Mesodermal cell (in vitro differentiated cells): ENCODE measurements around the gene PHACTR1.

Experiments used
- H3K27ac ChIP-seq: 2 replicates; pipeline ENCODE4 v1.7.0; 2013; ENCODE audit warnings: mild to moderate bottlenecking, low read depth, low read length, moderate library complexity; ENCODE audit not compliant: severe bottlenecking
- H3K36me3 ChIP-seq: 2 replicates; pipeline ENCODE4 v1.7.1; 2013; ENCODE audit warnings: mild to moderate bottlenecking, low read length, moderate library complexity; ENCODE audit not compliant: control insufficient read depth, insufficient read depth
- H3K4me1 ChIP-seq: one replicate; pipeline ENCODE4 v1.7.1; 2013; ENCODE audit warnings: mild to moderate bottlenecking, low read length; ENCODE audit not compliant: insufficient read depth, control insufficient read depth, poor library complexity, severe bottlenecking
- H3K4me3 ChIP-seq: 2 replicates; pipeline ENCODE4 v1.7.0; 2013; ENCODE audit warnings: low read length, control low read depth, mild to moderate bottlenecking; ENCODE audit not compliant: insufficient read depth, poor library complexity, severe bottlenecking; ENCODE audit errors: extremely low read depth
- H3K9me3 ChIP-seq: 2 replicates; pipeline ENCODE4 v1.7.1; 2013; ENCODE audit warnings: mild to moderate bottlenecking, low read length, moderate library complexity; ENCODE audit not compliant: control insufficient read depth
- WGBS, 2 experiments: methylation state at CpG; one replicate each; pipeline ENCODE4 v1.1.5; 2013; ENCODE audit warnings: missing lambda C conversion rate in 2 of 2; ENCODE audit not compliant: insufficient coverage in 2 of 2; 5-methylcytosine and 5-hydroxymethylcytosine counted together

The PHACTR1 gene

DNA sequence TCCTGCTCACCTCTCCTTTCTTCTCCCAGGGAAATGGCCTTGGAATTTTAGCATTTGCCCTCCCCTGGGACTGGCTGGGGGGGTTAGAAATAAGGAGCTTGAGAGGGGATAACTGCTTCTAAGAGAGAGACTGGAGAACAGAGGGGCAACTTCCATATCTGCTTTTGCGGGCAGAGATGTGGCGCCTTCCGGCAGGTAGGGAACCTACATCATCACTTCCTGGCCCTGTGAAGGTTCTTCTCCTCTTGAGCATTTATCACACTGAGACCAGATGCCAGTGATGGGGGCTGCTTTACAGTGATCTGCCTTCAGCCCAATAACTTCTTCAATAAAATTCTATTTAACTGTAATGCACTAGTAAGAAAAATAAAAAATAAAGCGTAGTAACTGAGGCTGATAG lies 563.7 kb downstream of the PHACTR1 start:
- Histone ChIP-seq H3K36me3 (peaks cover 11% of the 10 kb centered on the region), H3K4me3 (no peak overlapping the region), H3K27ac (no peak overlapping the region), H3K9me3 (no peaks in the 10 kb centered on the region), H3K4me1 (peaks cover 2% of the 10 kb centered on the region)
- WGBS, 2 experiments: 85% methylated on average over 3 of the region's 4 CpGs; no CpG with 5 or more reads in 1 of the 2 experiments

DNA sequence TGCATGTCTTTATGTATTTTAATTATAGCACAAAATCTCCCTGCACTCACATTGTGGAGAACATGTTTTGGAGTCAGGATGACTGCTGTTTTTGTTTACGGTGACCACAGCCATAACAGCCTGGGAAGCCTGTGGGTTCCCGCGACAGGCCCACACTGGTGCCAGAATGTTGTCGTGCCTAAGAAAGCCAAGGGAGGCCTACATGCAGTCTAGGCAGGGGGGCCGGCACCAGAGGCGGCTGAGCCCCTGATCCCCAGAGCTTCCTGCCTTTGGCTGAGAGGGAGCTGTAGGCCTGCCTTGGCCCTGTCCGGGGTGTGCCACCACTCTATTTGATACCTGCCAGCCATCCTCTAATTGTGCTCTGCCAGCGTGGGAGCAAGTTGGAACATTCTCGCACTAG lies 565.1 kb downstream of the PHACTR1 start:
- H3K4me3 ChIP-seq: no peak overlapping the region
- peaks cover 17% of the 10 kb centered on the region for H3K36me3 ChIP-seq
- peaks cover 2% of the 10 kb centered on the region for H3K4me1 ChIP-seq
- no peaks in the 10 kb centered on the region for H3K9me3 ChIP-seq
- H3K27ac ChIP-seq: no peak overlapping the region
- WGBS, 2 experiments: 85 to 94% methylated on average over 8 to 9 of the region's 9 CpGs

DNA sequence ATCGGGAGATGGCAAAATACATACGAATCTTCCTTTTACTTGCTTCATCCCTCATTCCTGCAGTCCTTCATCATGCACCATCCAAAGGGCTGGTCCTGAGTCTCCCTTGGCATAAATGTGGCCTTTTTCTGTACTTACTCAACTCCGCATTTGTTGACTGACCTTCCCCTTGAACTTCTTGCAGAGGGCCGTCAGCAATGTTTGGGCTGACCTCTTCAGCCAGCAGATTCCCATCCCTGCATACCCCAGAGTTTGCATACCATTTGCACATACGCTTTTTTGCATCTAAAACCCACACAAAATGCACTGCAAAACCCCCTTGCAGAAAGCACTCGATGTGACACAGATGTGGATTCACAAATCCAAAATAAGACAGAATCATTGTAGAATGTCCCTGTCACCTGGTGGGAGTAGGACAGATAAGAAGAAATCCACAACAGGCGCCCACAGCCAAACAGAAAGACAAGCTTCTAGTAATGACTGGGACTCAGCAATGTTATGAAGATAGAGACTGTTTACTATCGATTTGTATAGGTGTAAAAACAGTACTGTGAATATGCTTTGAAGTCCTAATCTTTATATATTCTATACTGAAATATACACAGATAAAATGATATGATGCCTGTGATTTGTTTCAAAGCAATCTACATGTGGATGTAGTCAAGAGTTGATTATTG lies 566.0 kb downstream of the PHACTR1 start:
- Histone ChIP-seq H3K4me3 (no peak overlapping the region), H3K36me3 (peaks cover 26% of the 10 kb centered on the region), H3K9me3 (peaks cover 6% of the 10 kb centered on the region), H3K27ac (no peak overlapping the region), H3K4me1 (peaks cover 2% of the 10 kb centered on the region)
- WGBS, 2 experiments: 95 to 96% methylated on average over 5 to 6 of the region's 8 CpGs

DNA sequence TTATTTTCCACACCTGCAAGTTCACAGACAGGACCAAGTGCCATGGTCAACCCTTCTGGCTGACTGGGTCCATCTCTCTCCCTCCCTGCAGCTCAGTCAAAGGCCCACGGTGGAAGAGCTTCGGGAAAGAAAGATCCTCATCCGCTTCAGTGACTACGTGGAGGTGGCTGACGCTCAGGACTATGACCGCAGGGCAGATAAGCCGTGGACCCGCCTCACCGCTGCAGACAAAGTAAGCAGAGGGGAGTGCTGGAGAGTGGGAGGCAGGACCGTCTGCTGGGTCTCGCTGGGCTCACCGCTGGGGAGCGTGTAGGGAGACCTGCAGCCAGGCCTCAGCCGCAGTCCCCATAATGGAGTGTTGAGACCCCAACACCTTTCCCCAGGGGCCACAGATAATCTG lies 566.8 kb downstream of the PHACTR1 start:
- 95 to 100% methylated on average over 12 to 14 of the region's 14 CpGs for WGBS, 2 experiments
- peaks cover 34% of the 10 kb centered on the region for H3K36me3 ChIP-seq
- peaks cover 12% of the 10 kb centered on the region for H3K9me3 ChIP-seq
- no peak overlapping the region for H3K27ac ChIP-seq
- peaks cover 2% of the 10 kb centered on the region for H3K4me1 ChIP-seq
- H3K4me3 ChIP-seq: no peak overlapping the region

DNA sequence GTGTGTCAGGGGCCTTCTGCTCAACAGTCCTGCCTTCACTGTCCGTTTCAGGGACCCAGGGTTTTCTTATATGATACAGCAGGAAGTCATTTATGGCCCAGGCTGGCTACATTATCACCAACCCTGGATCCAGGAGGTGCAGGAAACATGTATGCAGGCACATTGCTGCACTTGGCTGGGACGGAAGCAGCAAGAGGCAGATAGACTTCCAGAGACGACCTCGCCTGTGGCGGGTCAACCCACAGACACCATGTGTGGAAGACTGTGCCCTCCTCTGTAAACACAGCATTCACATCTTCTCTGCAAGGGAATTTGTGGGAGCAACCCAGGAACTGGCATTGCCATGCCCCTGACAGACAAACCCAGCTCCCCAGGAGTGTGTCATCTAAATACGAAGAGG lies 568.1 kb downstream of the PHACTR1 start:
- Histone ChIP-seq H3K4me1 (peaks cover 2% of the 10 kb centered on the region), H3K9me3 (peaks cover 18% of the 10 kb centered on the region), H3K27ac (no peak overlapping the region), H3K4me3 (no peak overlapping the region), H3K36me3 (peaks cover 46% of the 10 kb centered on the region)
- WGBS, 2 experiments: 84 to 87% methylated on average over 5 of the region's 6 CpGs

DNA sequence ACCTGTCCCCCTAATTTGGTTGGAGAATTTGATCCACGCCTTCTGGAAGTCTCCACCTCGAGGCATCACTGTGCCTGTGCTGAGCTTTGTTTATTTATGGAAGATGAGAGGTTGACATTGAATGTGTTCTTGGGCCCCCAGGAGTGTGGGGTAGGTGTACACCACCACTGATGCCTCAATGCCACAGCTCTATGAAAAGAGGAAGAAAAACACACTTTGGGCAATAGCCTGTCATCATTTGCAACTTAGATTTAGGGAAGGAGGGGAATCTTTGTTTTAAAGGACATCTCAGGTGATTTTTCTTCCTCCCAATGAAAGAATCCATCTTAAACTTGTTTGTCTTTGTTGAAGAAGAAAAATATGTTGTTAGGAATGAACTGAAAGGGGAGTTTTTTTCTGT lies 569.1 kb downstream of the PHACTR1 start:
- H3K9me3 ChIP-seq: peaks cover 18% of the 10 kb centered on the region
- H3K4me1 ChIP-seq: peaks cover 2% of the 10 kb centered on the region
- H3K27ac ChIP-seq: no peak overlapping the region
- WGBS, 2 experiments: 100% methylated on average over 2 of the region's 2 CpGs; no CpG with 5 or more reads in 1 of the 2 experiments
- no peak overlapping the region for H3K4me3 ChIP-seq
- peaks cover 57% of the 10 kb centered on the region for H3K36me3 ChIP-seq

DNA sequence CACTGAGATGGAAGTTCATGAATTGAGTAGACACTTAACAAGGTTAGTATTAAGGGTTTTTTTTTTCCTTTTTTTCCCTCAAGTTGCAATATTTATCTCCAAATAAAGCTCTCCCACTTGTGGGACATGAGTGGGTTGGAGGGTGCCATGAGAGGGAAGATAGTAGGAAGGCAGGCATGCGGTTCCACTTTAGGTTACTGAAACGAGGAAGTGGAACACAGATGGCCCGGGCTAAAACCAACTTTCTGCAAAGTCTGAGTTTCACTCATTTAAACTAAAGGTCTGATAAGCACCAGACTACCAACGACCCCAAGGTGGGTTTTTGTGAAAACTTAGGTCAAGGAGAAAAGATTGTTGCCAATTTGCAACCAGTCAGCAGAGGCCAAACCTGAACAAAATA lies 569.6 kb downstream of the PHACTR1 start:
- H3K4me3 ChIP-seq: no peak overlapping the region
- WGBS, 2 experiments: 94 to 100% methylated on average over 2 to 3 of the region's 4 CpGs
- peaks cover 18% of the 10 kb centered on the region for H3K9me3 ChIP-seq
- H3K4me1 ChIP-seq: peaks cover 2% of the 10 kb centered on the region
- H3K36me3 ChIP-seq: peaks cover 61% of the 10 kb centered on the region
- no peak overlapping the region for H3K27ac ChIP-seq

DNA sequence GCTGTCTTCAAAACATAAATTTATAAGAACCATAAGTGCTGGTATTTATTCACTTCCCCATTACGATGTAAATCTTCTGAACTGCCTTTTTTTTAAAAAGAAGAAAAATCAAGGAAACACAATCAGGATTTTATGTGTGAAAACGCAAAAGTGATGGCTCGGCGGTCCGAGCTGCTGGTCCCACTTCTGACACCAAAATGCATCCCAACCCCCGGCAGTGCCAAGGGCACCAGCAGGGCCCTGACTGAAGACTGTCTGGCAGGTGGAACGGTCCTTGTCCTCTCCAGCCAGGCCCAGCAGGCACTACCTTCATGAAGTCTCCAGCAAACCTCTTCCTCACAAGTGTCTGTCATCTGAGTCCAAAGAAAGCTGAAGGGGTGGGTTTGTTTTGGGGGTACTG lies 570.5 kb downstream of the PHACTR1 start:
- WGBS, 2 experiments: 99 to 100% methylated on average over 5 to 6 of the region's 7 CpGs
- no peaks in the 10 kb centered on the region for H3K4me1 ChIP-seq
- peaks cover 18% of the 10 kb centered on the region for H3K9me3 ChIP-seq
- H3K36me3 ChIP-seq: peaks cover 70% of the 10 kb centered on the region
- no peak overlapping the region for H3K4me3 ChIP-seq
- H3K27ac ChIP-seq: no peak overlapping the region

DNA sequence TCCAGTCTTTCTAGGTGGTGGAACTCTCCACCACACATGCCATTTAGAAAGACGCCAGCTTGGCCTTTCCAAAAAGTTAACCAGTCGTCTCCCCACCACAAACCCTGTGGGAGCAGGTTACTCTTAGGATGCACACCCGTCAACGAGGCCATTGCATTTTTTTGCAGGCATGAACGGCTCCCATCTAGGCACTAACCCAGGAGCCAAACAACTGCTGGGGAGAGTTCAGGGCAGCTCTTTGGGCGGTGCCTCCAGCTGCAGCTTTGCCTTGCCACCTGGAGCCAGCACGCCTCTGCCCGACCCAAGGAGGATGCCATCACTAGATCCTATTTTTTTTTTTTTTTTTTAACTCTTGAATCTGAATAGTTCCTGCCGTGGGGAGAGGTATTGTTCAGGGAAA lies 571.9 kb downstream of the PHACTR1 start:
- Histone ChIP-seq H3K27ac (no peak overlapping the region), H3K9me3 (peaks cover 18% of the 10 kb centered on the region), H3K4me1 (no peaks in the 10 kb centered on the region), H3K4me3 (no peak overlapping the region), H3K36me3 (peaks cover 83% of the 10 kb centered on the region)
- 98 to 99% methylated on average over 7 to 8 of the region's 9 CpGs for WGBS, 2 experiments

DNA sequence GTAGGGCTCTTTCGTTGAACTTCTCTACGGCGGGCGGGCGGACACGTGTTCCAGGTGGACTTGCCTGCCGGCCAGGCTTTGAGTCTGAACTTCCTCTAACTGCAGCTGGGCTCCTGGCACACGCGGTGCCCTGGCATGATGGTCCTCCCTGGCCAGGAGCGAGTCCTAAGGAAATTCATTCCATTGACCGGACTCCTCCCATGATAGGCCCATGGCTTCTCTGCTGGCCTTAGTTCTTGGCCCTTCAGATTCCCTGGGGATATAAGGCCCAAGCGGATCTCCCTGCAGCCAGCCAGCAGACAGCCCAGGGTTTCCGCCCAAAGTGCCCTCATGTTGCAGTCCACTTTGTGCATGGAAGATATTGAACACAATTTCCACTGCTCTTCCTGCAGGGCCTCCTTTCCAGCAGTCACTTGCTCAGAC lies 572.4 kb downstream of the PHACTR1 start:
- peaks cover 85% of the 10 kb centered on the region for H3K36me3 ChIP-seq
- peaks cover 18% of the 10 kb centered on the region for H3K9me3 ChIP-seq
- H3K27ac ChIP-seq: no peak overlapping the region
- WGBS, 2 experiments: 89% methylated on average over 8 to 13 of the region's 13 CpGs
- H3K4me3 ChIP-seq: no peak overlapping the region
- H3K4me1 ChIP-seq: no peaks in the 10 kb centered on the region

DNA sequence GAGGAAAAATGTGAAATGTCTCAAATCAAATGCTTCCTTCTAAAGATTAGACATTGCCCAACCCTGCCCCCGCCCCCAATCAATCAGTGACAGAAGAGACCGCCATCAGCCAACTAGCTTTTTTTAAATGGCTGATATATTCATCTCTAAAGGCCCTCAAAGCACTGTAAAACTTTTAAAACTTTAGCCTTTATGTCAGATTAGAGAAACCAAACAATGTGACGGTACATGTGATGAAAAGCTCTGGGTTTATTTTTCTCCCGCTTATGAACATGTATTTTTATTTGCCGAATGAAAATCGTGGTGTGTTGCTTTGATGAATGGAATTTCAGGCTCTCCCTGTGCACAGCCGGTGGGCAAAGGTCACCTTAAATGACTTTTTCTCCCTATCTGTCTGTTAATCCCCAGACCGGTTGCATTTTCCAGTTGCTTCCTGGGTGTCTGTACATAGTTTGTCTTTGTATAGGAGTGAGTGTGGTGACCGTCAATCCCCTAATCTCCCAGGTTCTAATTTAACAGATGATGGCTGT lies 573.3 kb downstream of the PHACTR1 start:
- H3K4me3 ChIP-seq: no peak overlapping the region
- WGBS, 2 experiments: 89 to 92% methylated on average over 6 of the region's 9 CpGs
- H3K4me1 ChIP-seq: no peaks in the 10 kb centered on the region
- peaks cover 18% of the 10 kb centered on the region for H3K9me3 ChIP-seq
- peaks cover 90% of the 10 kb centered on the region for H3K36me3 ChIP-seq
- H3K27ac ChIP-seq: no peak overlapping the region
